Stimulated activated CD8-positive, alpha-beta memory T cell treated with anti-CD3 and anti-CD28 coated beads, Interleukin-12 subunit alpha, Interleukin-12 subunit beta, amount 100 ng/mL, for 1 hour (primary cell): Measurements from ENCODE around the gene VIT.
"Not testable (repeated sequence)": the region's sequence is repeated elsewhere in the genome, so short reads cannot be mapped to it uniquely, and the experiment has no call there.

ENCODE experiments used
- DNase-seq: peaks from one replicate; pipeline ENCODE4 v3.0.0-alpha.2; 2020; ENCODE audit warnings: low read depth

The VIT gene

GRCh38 chr2:36807223-36807886 is 110.8 kb downstream of the VIT start:
- DNase-seq = no peak

- DNase-seq = no peak
Observed at GRCh38 chr2:36808386-36809068, 112.0 kb downstream of the VIT start.

GRCh38 chr2:36809069-36809445 is 112.5 kb downstream of the VIT start:
- no peak for DNase-seq

GRCh38 chr2:36811071-36811470 is 114.6 kb downstream of the VIT start:
- no peak for DNase-seq

GRCh38 chr2:36812196-36812595 is 115.7 kb downstream of the VIT start:
- DNase-seq = no peak

- no peak for DNase-seq
Observed at GRCh38 chr2:36818542-36818941, 122.0 kb downstream of the VIT start.

- no peak for DNase-seq
Observed at GRCh38 chr2:36819095-36819711, 122.7 kb downstream of the VIT start.

- DNase-seq = no peak
Observed at GRCh38 chr2:36820942-36821605, 124.6 kb downstream of the VIT start.

GRCh38 chr2:36823862-36824261 is 127.4 kb downstream of the VIT start:
- DNase-seq = no peak

GRCh38 chr2:36824273-36824672 is 127.8 kb downstream of the VIT start:
- no peak for DNase-seq

- DNase-seq = not testable (repeated sequence)
Observed at GRCh38 chr2:36824683-36825082, 128.2 kb downstream of the VIT start.

GRCh38 chr2:36831185-36831584 is 134.7 kb downstream of the VIT start:
- no peak for DNase-seq

GRCh38 chr2:36834203-36834602 is 137.7 kb downstream of the VIT start:
- DNase-seq = no peak

GRCh38 chr2:36834731-36835524 is 138.4 kb downstream of the VIT start:
- DNase-seq = no peak

- no peak for DNase-seq
Observed at GRCh38 chr2:36839976-36840617, 143.6 kb downstream of the VIT start.

GRCh38 chr2:36843838-36844237 is 147.3 kb downstream of the VIT start:
- DNase-seq = no peak

- no peak for DNase-seq
Observed at GRCh38 chr2:36849265-36849664, 152.8 kb downstream of the VIT start.

GRCh38 chr2:36854241-36854640 is 157.7 kb downstream of the VIT start:
- no peak for DNase-seq

GRCh38 chr2:36855429-36855828 is 158.9 kb downstream of the VIT start:
- no peak for DNase-seq

GRCh38 chr2:36857713-36858112 is 161.2 kb downstream of the VIT start:
- DNase-seq = no peak

- DNase-seq = no peak
Observed at GRCh38 chr2:36858551-36859365, 162.3 kb downstream of the VIT start.
